ENCODE results near the gene GALT.
A peak's percentile ranks its signal among the peaks of the same experiment; 100 is the strongest.

GALT gene

GRCh38 chr9:34651876-34652601, 5.6 kb downstream of the GALT start, which contains the start of gene IL11RA:
Gene IL11RA (plus strand): TSS chr9:34652185. CDS start chr9:34655218, 3,033 bp downstream.
- DNase-seq (ENCODE audit: low read depth): no peak

GRCh38 chr9:34652602-34653000, 6.1 kb downstream of the GALT start:
- DNase-seq (ENCODE audit: low read depth): no peak

GRCh38 chr9:34653151-34654072, 6.9 kb downstream of the GALT start:
- DNase-seq (ENCODE audit: low read depth): no peak

GRCh38 chr9:34654323-34655051, 8.0 kb downstream of the GALT start:
- no peak for DNase-seq (ENCODE audit: low read depth)

GRCh38 chr9:34655394-34655793, 8.9 kb downstream of the GALT start:
- DNase-seq (ENCODE audit: low read depth): no peak

- no peak for DNase-seq (ENCODE audit: low read depth)
Observed at GRCh38 chr9:34656992-34657391, 10.5 kb downstream of the GALT start.

GRCh38 chr9:34658461-34658860, 12.0 kb downstream of the GALT start:
- no peak for DNase-seq (ENCODE audit: low read depth)

- DNase-seq (ENCODE audit: low read depth): no peak
Observed at GRCh38 chr9:34659592-34660253, 13.2 kb downstream of the GALT start.

- no peak for DNase-seq (ENCODE audit: low read depth)
Observed at GRCh38 chr9:34662526-34663302, 16.2 kb downstream of the GALT start, which contains the start of gene CCL27. Gene CCL27 (minus strand): TSS chr9:34662657. CDS start chr9:34662633, 24 bp downstream.

GRCh38 chr9:34663303-34663605, 16.8 kb downstream of the GALT start:
- DNase-seq (ENCODE audit: low read depth): no peak

GRCh38 chr9:34664281-34665066, 18.0 kb downstream of the GALT start:
- no peak for DNase-seq (ENCODE audit: low read depth)

- no peak for DNase-seq (ENCODE audit: low read depth)
Observed at GRCh38 chr9:34665067-34665380, 18.5 kb downstream of the GALT start.

- peak; percentile 84 for DNase-seq (ENCODE audit: low read depth)
Observed at GRCh38 chr9:34665381-34666250, 19.1 kb downstream of the GALT start.

GRCh38 chr9:34669809-34670562, 23.5 kb downstream of the GALT start:
- DNase-seq (ENCODE audit: low read depth): no peak

GRCh38 chr9:34671307-34671706, 24.8 kb downstream of the GALT start:
- DNase-seq (ENCODE audit: low read depth): no peak

GRCh38 chr9:34674440-34674839, 28.0 kb downstream of the GALT start:
- DNase-seq (ENCODE audit: low read depth): no peak

GRCh38 chr9:34675048-34675714, 28.7 kb downstream of the GALT start:
- peak; percentile 19 for DNase-seq (ENCODE audit: low read depth)

- DNase-seq (ENCODE audit: low read depth): no peak
Observed at GRCh38 chr9:34675869-34676268, 29.4 kb downstream of the GALT start.

Measured in activated T-helper 1 cell treated with Interleukin-2 at 50 U/mL for 16 hours (primary cell).